Gastrocnemius medialis (tissue), 4 donors: ENCODE measurements around the gene TNS1.

Experiments
- POLR2A ChIP-seq, 2 donors: fragments of 450-650 bp; IDR thresholded peaks; one replicate each; pipeline ENCODE4 v1.6.1; 2017; ENCODE audit warnings: antibody characterized with exemption in 2 of 2, mild to moderate bottlenecking in 2 of 2, moderate library complexity in 2 of 2
- TF ChIP-seq, protein P1 (sequence below), 5 experiments: fragments of 450-650 bp in 3 of 5; fragments of 200-600 bp in 2 of 5; sonication (generic) in 2 of 5; IDR thresholded peaks in 4 of 5; conservative IDR thresholded peaks in 1 of 5; 1 replicate in 4 of 5; 2 replicates in 1 of 5; pipeline ENCODE4 v1.5.1; 2016 to 2019; ENCODE audit warnings: antibody characterized with exemption in 5 of 5, mild to moderate bottlenecking in 3 of 5, moderate library complexity in 3 of 5

DNA sequence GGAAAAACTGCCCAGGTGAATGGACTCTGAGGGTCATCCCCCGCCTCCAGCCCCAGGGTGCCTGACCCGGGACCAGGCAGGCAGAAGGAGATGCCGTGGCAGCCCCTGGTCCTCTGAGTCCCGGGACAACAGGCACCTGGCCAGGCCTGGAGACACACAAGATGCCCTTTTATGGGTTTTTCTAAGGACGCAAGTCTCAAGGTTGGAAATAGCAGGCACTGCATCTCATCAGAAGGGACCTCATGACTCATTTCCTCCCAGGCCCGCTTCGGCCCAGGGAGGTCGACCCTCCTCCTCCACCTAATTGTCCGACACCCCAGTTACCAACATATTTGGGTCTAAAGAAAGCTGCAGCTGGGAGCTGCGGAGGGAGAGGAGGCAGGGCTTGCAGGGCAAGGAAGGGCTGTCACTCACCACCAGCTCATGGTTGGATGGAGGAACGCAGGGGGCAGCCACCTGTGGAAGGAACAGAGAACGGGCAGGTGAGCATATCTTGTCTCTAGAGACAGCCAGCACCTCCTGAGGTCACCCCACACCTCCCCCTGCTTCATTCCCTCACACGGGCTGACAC is 82.9 kb downstream of the TNS1 start:
- TF ChIP-seq, protein P1, sequence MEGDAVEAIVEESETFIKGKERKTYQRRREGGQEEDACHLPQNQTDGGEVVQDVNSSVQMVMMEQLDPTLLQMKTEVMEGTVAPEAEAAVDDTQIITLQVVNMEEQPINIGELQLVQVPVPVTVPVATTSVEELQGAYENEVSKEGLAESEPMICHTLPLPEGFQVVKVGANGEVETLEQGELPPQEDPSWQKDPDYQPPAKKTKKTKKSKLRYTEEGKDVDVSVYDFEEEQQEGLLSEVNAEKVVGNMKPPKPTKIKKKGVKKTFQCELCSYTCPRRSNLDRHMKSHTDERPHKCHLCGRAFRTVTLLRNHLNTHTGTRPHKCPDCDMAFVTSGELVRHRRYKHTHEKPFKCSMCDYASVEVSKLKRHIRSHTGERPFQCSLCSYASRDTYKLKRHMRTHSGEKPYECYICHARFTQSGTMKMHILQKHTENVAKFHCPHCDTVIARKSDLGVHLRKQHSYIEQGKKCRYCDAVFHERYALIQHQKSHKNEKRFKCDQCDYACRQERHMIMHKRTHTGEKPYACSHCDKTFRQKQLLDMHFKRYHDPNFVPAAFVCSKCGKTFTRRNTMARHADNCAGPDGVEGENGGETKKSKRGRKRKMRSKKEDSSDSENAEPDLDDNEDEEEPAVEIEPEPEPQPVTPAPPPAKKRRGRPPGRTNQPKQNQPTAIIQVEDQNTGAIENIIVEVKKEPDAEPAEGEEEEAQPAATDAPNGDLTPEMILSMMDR (IDR thresholded peaks at IDR 0.05 in 4 of 5, conservative IDR thresholded peaks at IDR 0.05 in 1 of 5), result no peak
- no peak for TF ChIP-seq POLR2A (IDR thresholded peaks at IDR 0.05)
